Measurements from ENCODE around the gene LRRC1.

LRRC1 gene

GRCh38 chr6:53917464-53917842 is 122.6 kb downstream of the LRRC1 start:
- H3K4me3 Mint-ChIP-seq, result no peak overlapping the region
- H3K27ac Mint-ChIP-seq (ENCODE audit: low read depth), result no peak overlapping the region
- H3K36me3 Mint-ChIP-seq (ENCODE audit: insufficient read depth), result peaks cover 3% of the 10 kb centered on the region
- no peak for DNase-seq (ENCODE audit: low spot score in 2 of 2)
- no peaks in the 10 kb centered on the region for H3K4me1 Mint-ChIP-seq
- ATAC-seq (replicated peaks; ENCODE audit: extremely low read depth, poor library complexity, severe bottlenecking), result no peak
- H3K27me3 Mint-ChIP-seq, result no peaks in the 10 kb centered on the region
- no peaks in the 10 kb centered on the region for H3K9me3 Mint-ChIP-seq

- Mint-ChIP-seq H3K27me3 (no peaks in the 10 kb centered on the region), H3K4me1 (no peaks in the 10 kb centered on the region), H3K4me3 (no peak overlapping the region), H3K27ac (ENCODE audit: low read depth) (no peak overlapping the region), H3K9me3 (no peaks in the 10 kb centered on the region), H3K36me3 (ENCODE audit: insufficient read depth) (peaks cover 6% of the 10 kb centered on the region)
- ATAC-seq (replicated peaks; ENCODE audit: extremely low read depth, poor library complexity, severe bottlenecking) (no peak), DNase-seq (ENCODE audit: low spot score in 2 of 2) (no peak)
These were observed 124.2 kb downstream of the LRRC1 start for GRCh38 chr6:53918854-53919510.

GRCh38 chr6:53919881-53920360 is 125.1 kb downstream of the LRRC1 start:
- ATAC-seq (replicated peaks; ENCODE audit: extremely low read depth, poor library complexity, severe bottlenecking) (no peak), DNase-seq (ENCODE audit: low spot score in 2 of 2) (no peak)
- no peaks in the 10 kb centered on the region for H3K4me1 Mint-ChIP-seq
- no peak overlapping the region for H3K27ac Mint-ChIP-seq (ENCODE audit: low read depth)
- no peaks in the 10 kb centered on the region for H3K9me3 Mint-ChIP-seq
- no peaks in the 10 kb centered on the region for H3K27me3 Mint-ChIP-seq
- no peak overlapping the region for H3K4me3 Mint-ChIP-seq
- H3K36me3 Mint-ChIP-seq (ENCODE audit: insufficient read depth), result peaks cover 6% of the 10 kb centered on the region

- Mint-ChIP-seq H3K4me3 (no peak overlapping the region), H3K36me3 (ENCODE audit: insufficient read depth) (peaks cover 6% of the 10 kb centered on the region), H3K4me1 (no peaks in the 10 kb centered on the region), H3K27ac (ENCODE audit: low read depth) (no peak overlapping the region), H3K9me3 (no peaks in the 10 kb centered on the region), H3K27me3 (no peaks in the 10 kb centered on the region)
- DNase-seq (ENCODE audit: low spot score in 2 of 2) (no peak), ATAC-seq (replicated peaks; ENCODE audit: extremely low read depth, poor library complexity, severe bottlenecking) (no peak)
These were observed 126.1 kb downstream of the LRRC1 start for GRCh38 chr6:53920881-53921280.

- Mint-ChIP-seq H3K4me3 (no peak overlapping the region), H3K27ac (ENCODE audit: low read depth) (no peak overlapping the region), H3K9me3 (no peaks in the 10 kb centered on the region), H3K36me3 (ENCODE audit: insufficient read depth) (peaks cover 6% of the 10 kb centered on the region), H3K27me3 (no peaks in the 10 kb centered on the region), H3K4me1 (no peaks in the 10 kb centered on the region)
- no peak for ATAC-seq (replicated peaks; ENCODE audit: extremely low read depth, poor library complexity, severe bottlenecking)
- no peak for DNase-seq (ENCODE audit: low spot score in 2 of 2)
These were observed 126.8 kb downstream of the LRRC1 start for GRCh38 chr6:53921639-53922038.

GRCh38 chr6:53922539-53922981 is 127.8 kb downstream of the LRRC1 start:
- no peaks in the 10 kb centered on the region for H3K9me3 Mint-ChIP-seq
- no peak for DNase-seq (ENCODE audit: low spot score in 2 of 2)

GRCh38 chr6:53924277-53924676 is 129.5 kb downstream of the LRRC1 start:
- Mint-ChIP-seq H3K27ac (ENCODE audit: low read depth) (no peak overlapping the region), H3K4me3 (no peak overlapping the region), H3K36me3 (ENCODE audit: insufficient read depth) (peaks cover 6% of the 10 kb centered on the region), H3K4me1 (no peaks in the 10 kb centered on the region), H3K27me3 (no peaks in the 10 kb centered on the region), H3K9me3 (no peaks in the 10 kb centered on the region)
- DNase-seq (ENCODE audit: low spot score in 2 of 2) (no peak), ATAC-seq (replicated peaks; ENCODE audit: extremely low read depth, poor library complexity, severe bottlenecking) (no peak)

More at GRCh38 chr6:53922539-53922981, 127.8 kb downstream of the LRRC1 start:
- no peaks in the 10 kb centered on the region for H3K27me3 Mint-ChIP-seq
- no peak overlapping the region for H3K4me3 Mint-ChIP-seq
- H3K36me3 Mint-ChIP-seq (ENCODE audit: insufficient read depth), result peaks cover 6% of the 10 kb centered on the region
- ATAC-seq (replicated peaks; ENCODE audit: extremely low read depth, poor library complexity, severe bottlenecking), result no peak
- H3K4me1 Mint-ChIP-seq, result no peaks in the 10 kb centered on the region
- H3K27ac Mint-ChIP-seq (ENCODE audit: low read depth), result no peak overlapping the region

GRCh38 chr6:53924821-53925422 is 130.1 kb downstream of the LRRC1 start:
- H3K9me3 Mint-ChIP-seq, result no peaks in the 10 kb centered on the region
- ATAC-seq (replicated peaks; ENCODE audit: extremely low read depth, poor library complexity, severe bottlenecking), result no peak
- DNase-seq (ENCODE audit: low spot score in 2 of 2), result no peak
- H3K27ac Mint-ChIP-seq (ENCODE audit: low read depth), result no peak overlapping the region
- H3K36me3 Mint-ChIP-seq (ENCODE audit: insufficient read depth), result peaks cover 6% of the 10 kb centered on the region
- H3K27me3 Mint-ChIP-seq, result no peaks in the 10 kb centered on the region
- no peaks in the 10 kb centered on the region for H3K4me1 Mint-ChIP-seq
- no peak overlapping the region for H3K4me3 Mint-ChIP-seq

GRCh38 chr6:53925891-53926290 is 131.1 kb downstream of the LRRC1 start:
- Mint-ChIP-seq H3K9me3 (no peaks in the 10 kb centered on the region), H3K36me3 (ENCODE audit: insufficient read depth) (peaks cover 6% of the 10 kb centered on the region), H3K27ac (ENCODE audit: low read depth) (no peak overlapping the region), H3K4me1 (no peaks in the 10 kb centered on the region), H3K27me3 (no peaks in the 10 kb centered on the region), H3K4me3 (no peak overlapping the region)
- DNase-seq (ENCODE audit: low spot score in 2 of 2) (no peak), ATAC-seq (replicated peaks; ENCODE audit: extremely low read depth, poor library complexity, severe bottlenecking) (no peak)

GRCh38 chr6:53926505-53926904 is 131.7 kb downstream of the LRRC1 start:
- no peak overlapping the region for H3K4me3 Mint-ChIP-seq
- ATAC-seq (replicated peaks; ENCODE audit: extremely low read depth, poor library complexity, severe bottlenecking), result no peak
- peaks cover 6% of the 10 kb centered on the region for H3K36me3 Mint-ChIP-seq (ENCODE audit: insufficient read depth)
- no peak overlapping the region for H3K27ac Mint-ChIP-seq (ENCODE audit: low read depth)
- H3K4me1 Mint-ChIP-seq, result no peaks in the 10 kb centered on the region
- H3K9me3 Mint-ChIP-seq, result no peaks in the 10 kb centered on the region
- H3K27me3 Mint-ChIP-seq, result no peaks in the 10 kb centered on the region
- DNase-seq (ENCODE audit: low spot score in 2 of 2), result no peak

- no peaks in the 10 kb centered on the region for H3K4me1 Mint-ChIP-seq
- no peak overlapping the region for H3K4me3 Mint-ChIP-seq
These were observed 133.8 kb downstream of the LRRC1 start for GRCh38 chr6:53928641-53929040.

GRCh38 chr6:53929041-53929820 is 134.4 kb downstream of the LRRC1 start:
- no peaks in the 10 kb centered on the region for H3K9me3 Mint-ChIP-seq
- no peak for ATAC-seq (replicated peaks; ENCODE audit: extremely low read depth, poor library complexity, severe bottlenecking)
- no peaks in the 10 kb centered on the region for H3K4me1 Mint-ChIP-seq
- H3K36me3 Mint-ChIP-seq (ENCODE audit: insufficient read depth), result peaks cover 2% of the 10 kb centered on the region
- no peak overlapping the region for H3K27ac Mint-ChIP-seq (ENCODE audit: low read depth)
- H3K27me3 Mint-ChIP-seq, result no peaks in the 10 kb centered on the region
- H3K4me3 Mint-ChIP-seq, result no peak overlapping the region
- no peak for DNase-seq (ENCODE audit: low spot score in 2 of 2)

More at GRCh38 chr6:53928641-53929040, 133.8 kb downstream of the LRRC1 start:
- no peak overlapping the region for H3K27ac Mint-ChIP-seq (ENCODE audit: low read depth)
- H3K36me3 Mint-ChIP-seq (ENCODE audit: insufficient read depth), result peaks cover 2% of the 10 kb centered on the region
- no peak for ATAC-seq (replicated peaks; ENCODE audit: extremely low read depth, poor library complexity, severe bottlenecking)
- DNase-seq (ENCODE audit: low spot score in 2 of 2), result no peak
- no peaks in the 10 kb centered on the region for H3K27me3 Mint-ChIP-seq
- no peaks in the 10 kb centered on the region for H3K9me3 Mint-ChIP-seq

GRCh38 chr6:53929821-53930120 is 135.0 kb downstream of the LRRC1 start:
- H3K9me3 Mint-ChIP-seq, result no peaks in the 10 kb centered on the region
- no peaks in the 10 kb centered on the region for H3K4me1 Mint-ChIP-seq
- no peaks in the 10 kb centered on the region for H3K27me3 Mint-ChIP-seq
- ATAC-seq (replicated peaks; ENCODE audit: extremely low read depth, poor library complexity, severe bottlenecking), result no peak
- H3K36me3 Mint-ChIP-seq (ENCODE audit: insufficient read depth), result peaks cover under 1% of the 10 kb centered on the region
- H3K27ac Mint-ChIP-seq (ENCODE audit: low read depth), result no peak overlapping the region
- DNase-seq (ENCODE audit: low spot score in 2 of 2), result no peak
- H3K4me3 Mint-ChIP-seq, result no peak overlapping the region

Data from central memory CD8-positive, alpha-beta T cell (primary cell).